HT1080 (cell line): ENCODE measurements around the gene TMEM38A. TPM values are rescaled to one million over a fixed set of nuclear protein-coding genes. Genes with fewer than 3 reads are reported as not detected.

Experiments
- small RNA-seq: library from RNA; depleted of rRNA; stranded (forward); fragments of <200 nt; gene quantifications from one replicate; pipeline ENCODE3, GENCODE V24; 2014
- total RNA-seq: library from RNA; depleted of rRNA; stranded (reverse); fragments of >200 nt; shearing (Covaris generic); gene quantifications from 2 replicates; pipeline ENCODE4 v1.2.3, GENCODE V29; 2014; rRNA removed

The TMEM38A gene
- total RNA-seq, 1 experiment from 2014 or later: 0.26 TPM

Small RNAs within 50 kb of the gene (small RNA-seq; reads per million reads assigned to genes)
- gene AC008737.2: not detected

Other genes starting within 250 kb of the TMEM38A start
- gene EPS15L1, start 189.2 kb upstream of the TMEM38A start, total RNA-seq: 8.5 and 8.6 TPM in 2 replicates
- gene CALR3, start 165.0 kb upstream of the TMEM38A start, total RNA-seq: not detected in 2 replicates
- 1.4 and 3.1 TPM in 2 replicates for gene C19orf44, start 164.7 kb upstream of the TMEM38A start, total RNA-seq
- gene CHERP, start 118.7 kb upstream of the TMEM38A start, total RNA-seq: 6.5 and 9.2 TPM in 2 replicates
- 31.0 and 35.9 TPM in 2 replicates for gene SLC35E1, start 88.7 kb upstream of the TMEM38A start, total RNA-seq
- 13.5 and 14.6 TPM in 2 replicates for gene MED26, start 32.9 kb upstream of the TMEM38A start, total RNA-seq
- gene SMIM7, start 995 bp upstream of the TMEM38A start, total RNA-seq: 71.3 and 89.7 TPM in 2 replicates
- gene NWD1, start 58.7 kb downstream of the TMEM38A start, total RNA-seq: not detected in 2 replicates
- gene SIN3B, start 168.3 kb downstream of the TMEM38A start, total RNA-seq: 14.6 and 20.0 TPM in 2 replicates
- not detected in 2 replicates for gene F2RL3, start 227.9 kb downstream of the TMEM38A start, total RNA-seq